ENCODE data around the gene IFIT1. TPM values are rescaled to one million over a fixed set of nuclear protein-coding genes. Genes with fewer than 3 reads are reported as not detected.

The IFIT1 gene
- total and polyA plus RNA-seq, 2 experiments from 2014 or later = 1.5 to 3.9 TPM

DNA sequence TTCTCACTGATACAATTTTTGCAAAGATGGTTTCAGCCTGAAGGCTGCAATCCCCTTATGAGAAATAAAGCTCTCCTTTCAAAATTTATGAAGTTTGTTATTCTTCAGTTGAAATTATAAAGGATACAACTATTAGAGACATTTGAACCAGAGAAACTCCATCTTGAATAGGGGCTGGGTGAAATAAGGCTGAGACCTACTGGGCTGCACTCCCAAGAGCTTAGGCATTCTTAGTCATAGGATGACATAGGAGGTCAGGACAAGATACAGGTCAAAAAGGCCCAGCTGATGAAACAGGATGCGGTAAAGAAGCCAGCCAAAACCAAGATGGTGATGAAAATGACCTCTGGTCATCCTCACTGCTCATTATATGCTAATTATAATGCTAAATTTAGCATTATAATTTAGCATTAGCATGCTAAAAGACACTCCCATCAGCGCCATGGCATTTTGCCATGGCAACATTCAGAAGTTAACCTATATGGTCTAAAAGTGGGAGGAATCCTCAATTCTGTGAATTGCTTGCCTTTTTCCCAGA, 37.0 kb upstream of the IFIT1 start (continued):
- TF ChIP-seq, protein P1, sequence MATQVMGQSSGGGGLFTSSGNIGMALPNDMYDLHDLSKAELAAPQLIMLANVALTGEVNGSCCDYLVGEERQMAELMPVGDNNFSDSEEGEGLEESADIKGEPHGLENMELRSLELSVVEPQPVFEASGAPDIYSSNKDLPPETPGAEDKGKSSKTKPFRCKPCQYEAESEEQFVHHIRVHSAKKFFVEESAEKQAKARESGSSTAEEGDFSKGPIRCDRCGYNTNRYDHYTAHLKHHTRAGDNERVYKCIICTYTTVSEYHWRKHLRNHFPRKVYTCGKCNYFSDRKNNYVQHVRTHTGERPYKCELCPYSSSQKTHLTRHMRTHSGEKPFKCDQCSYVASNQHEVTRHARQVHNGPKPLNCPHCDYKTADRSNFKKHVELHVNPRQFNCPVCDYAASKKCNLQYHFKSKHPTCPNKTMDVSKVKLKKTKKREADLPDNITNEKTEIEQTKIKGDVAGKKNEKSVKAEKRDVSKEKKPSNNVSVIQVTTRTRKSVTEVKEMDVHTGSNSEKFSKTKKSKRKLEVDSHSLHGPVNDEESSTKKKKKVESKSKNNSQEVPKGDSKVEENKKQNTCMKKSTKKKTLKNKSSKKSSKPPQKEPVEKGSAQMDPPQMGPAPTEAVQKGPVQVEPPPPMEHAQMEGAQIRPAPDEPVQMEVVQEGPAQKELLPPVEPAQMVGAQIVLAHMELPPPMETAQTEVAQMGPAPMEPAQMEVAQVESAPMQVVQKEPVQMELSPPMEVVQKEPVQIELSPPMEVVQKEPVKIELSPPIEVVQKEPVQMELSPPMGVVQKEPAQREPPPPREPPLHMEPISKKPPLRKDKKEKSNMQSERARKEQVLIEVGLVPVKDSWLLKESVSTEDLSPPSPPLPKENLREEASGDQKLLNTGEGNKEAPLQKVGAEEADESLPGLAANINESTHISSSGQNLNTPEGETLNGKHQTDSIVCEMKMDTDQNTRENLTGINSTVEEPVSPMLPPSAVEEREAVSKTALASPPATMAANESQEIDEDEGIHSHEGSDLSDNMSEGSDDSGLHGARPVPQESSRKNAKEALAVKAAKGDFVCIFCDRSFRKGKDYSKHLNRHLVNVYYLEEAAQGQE (IDR thresholded peaks at IDR 0.05; ENCODE audit: unreplicated experiment) = no peak
- TF ChIP-seq STAT1 (IDR thresholded peaks at IDR 0.05; ENCODE audit: unreplicated experiment) = no peak
- TF ChIP-seq EZH2 (IDR thresholded peaks at IDR 0.05; ENCODE audit: low read depth, unreplicated experiment) = no peak
- no peak for TF ChIP-seq ZNF114 (CRISPR knock-in tag; IDR thresholded peaks at IDR 0.05)
- TF ChIP-seq NANOG (IDR thresholded peaks at IDR 0.05; ENCODE audit: borderline replicate concordance) = no peak
- TF ChIP-seq ETS1 (IDR thresholded peaks at IDR 0.05) = no peak
- no peak for TF ChIP-seq POLR2AphosphoS5 (IDR thresholded peaks at IDR 0.05; ENCODE audit: low read depth)

GRCh38 chr10:89357096-89357495, 35.3 kb upstream of the IFIT1 start:
- Histone ChIP-seq H3K27me3 (ENCODE audit: insufficient read depth) (no peaks in the 10 kb centered on the region), H3K27ac (ENCODE audit: low read depth) (no peak overlapping the region), H3K36me3 (ENCODE audit: insufficient read depth) (no peaks in the 10 kb centered on the region; the same call in 1 of the 2 replicates), H3K79me2 (replicated peaks; ENCODE audit: insufficient read depth) (no peaks in the 10 kb centered on the region), H4K20me1 (replicated peaks; ENCODE audit: insufficient read depth) (no peaks in the 10 kb centered on the region), H3F3A (replicated peaks; ENCODE audit: low read depth) (no peaks in the 10 kb centered on the region), H3K4me1 (ENCODE audit: insufficient read depth) (peaks cover 11% of the 10 kb centered on the region), H2AFZ (no peak overlapping the region), H3K4me3 (no peak overlapping the region), H3K9me2 (ENCODE audit: insufficient read depth) (peaks cover 13% of the 10 kb centered on the region; the same call in 1 of the 2 replicates), H3K4me2 (no peak overlapping the region)
- Mint-ChIP-seq H3K4me3 (no peak overlapping the region), H3K36me3 (ENCODE audit: low read depth) (peaks cover 12% of the 10 kb centered on the region), H3K27me3 (ENCODE audit: insufficient read depth, low read depth, poor library complexity) (peaks cover 2% of the 10 kb centered on the region), H3K9me3 (peaks cover 11% of the 10 kb centered on the region), H3K4me1 (peaks cover 15% of the 10 kb centered on the region), H3K27ac (no peak overlapping the region)
- DNase-seq (ENCODE audit: low spot score) (no peak), ATAC-seq (no peak)
- TF ChIP-seq JUNB (IDR thresholded peaks at IDR 0.05; ENCODE audit: unreplicated experiment) = no peak
- no peak for TF ChIP-seq POLR2AphosphoS5 (IDR thresholded peaks at IDR 0.05; ENCODE audit: low read depth)
- TF ChIP-seq, protein P1 (IDR thresholded peaks at IDR 0.05; ENCODE audit: unreplicated experiment) = no peak
- no peak for TF ChIP-seq ZNF331 (CRISPR knock-in tag; IDR thresholded peaks at IDR 0.05; ENCODE audit: low read depth)
- no peak for TF ChIP-seq EZH2phosphoT487 (IDR thresholded peaks at IDR 0.05; ENCODE audit: unreplicated experiment)
- no peak for TF ChIP-seq CREB1 (CRISPR knock-in tag; IDR thresholded peaks at IDR 0.05; ENCODE audit: low read depth)
- TF ChIP-seq, protein P2, sequence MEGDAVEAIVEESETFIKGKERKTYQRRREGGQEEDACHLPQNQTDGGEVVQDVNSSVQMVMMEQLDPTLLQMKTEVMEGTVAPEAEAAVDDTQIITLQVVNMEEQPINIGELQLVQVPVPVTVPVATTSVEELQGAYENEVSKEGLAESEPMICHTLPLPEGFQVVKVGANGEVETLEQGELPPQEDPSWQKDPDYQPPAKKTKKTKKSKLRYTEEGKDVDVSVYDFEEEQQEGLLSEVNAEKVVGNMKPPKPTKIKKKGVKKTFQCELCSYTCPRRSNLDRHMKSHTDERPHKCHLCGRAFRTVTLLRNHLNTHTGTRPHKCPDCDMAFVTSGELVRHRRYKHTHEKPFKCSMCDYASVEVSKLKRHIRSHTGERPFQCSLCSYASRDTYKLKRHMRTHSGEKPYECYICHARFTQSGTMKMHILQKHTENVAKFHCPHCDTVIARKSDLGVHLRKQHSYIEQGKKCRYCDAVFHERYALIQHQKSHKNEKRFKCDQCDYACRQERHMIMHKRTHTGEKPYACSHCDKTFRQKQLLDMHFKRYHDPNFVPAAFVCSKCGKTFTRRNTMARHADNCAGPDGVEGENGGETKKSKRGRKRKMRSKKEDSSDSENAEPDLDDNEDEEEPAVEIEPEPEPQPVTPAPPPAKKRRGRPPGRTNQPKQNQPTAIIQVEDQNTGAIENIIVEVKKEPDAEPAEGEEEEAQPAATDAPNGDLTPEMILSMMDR (conservative IDR thresholded peaks at IDR 0.05; ENCODE audit: low read depth in 2 of 2) = no peak
- TF ChIP-seq STAT1 (IDR thresholded peaks at IDR 0.05; ENCODE audit: unreplicated experiment) = no peak
- TF ChIP-seq NANOG (IDR thresholded peaks at IDR 0.05; ENCODE audit: borderline replicate concordance) = no peak
- TF ChIP-seq EZH2 (IDR thresholded peaks at IDR 0.05; ENCODE audit: low read depth, unreplicated experiment) = no peak
